ENCODE measurements around the gene TIMM29. TPM values are rescaled to one million over a fixed set of nuclear protein-coding genes. Genes with fewer than 3 reads are reported as not detected.

The TIMM29 gene
- total RNA-seq, 2 donors from 2014 or later = 34.9 to 47.9 TPM

GRCh38 chr19:10964903-10965302 lies 36.3 kb downstream of the TIMM29 start:
- Histone ChIP-seq H3K27me3 (replicated peaks; ENCODE audit: insufficient read depth) (no peaks in the 10 kb centered on the region), H3K4me3 (no peak overlapping the region), H3K27ac (no peak overlapping the region), H3K4me1 (replicated peaks) (peaks cover 4% of the 10 kb centered on the region), H3K9me3 (no peaks in the 10 kb centered on the region), H3K36me3 (no peaks in the 10 kb centered on the region)
- no peak for DNase-seq (ENCODE audit: low spot score)
- intact Hi-C loops (cut with DNase I) = no loop called here
- no peak for TF ChIP-seq CTCF (IDR thresholded peaks at IDR 0.05)
- TF ChIP-seq POLR2A (IDR thresholded peaks at IDR 0.05) = no peak
- TF ChIP-seq POLR2AphosphoS5 (IDR thresholded peaks at IDR 0.05) = no peak
- WGBS = 97% methylated on average over 4 of the region's 4 CpGs

GRCh38 chr19:10965398-10965797 lies 36.8 kb downstream of the TIMM29 start:
- DNase-seq (ENCODE audit: low spot score) = no peak
- 78% methylated on average over 6 of the region's 6 CpGs for WGBS
- H3K4me1 ChIP-seq (replicated peaks) = peaks cover 4% of the 10 kb centered on the region
- no peaks in the 10 kb centered on the region for H3K36me3 ChIP-seq
- no peak overlapping the region for H3K27ac ChIP-seq
- no peak overlapping the region for H3K4me3 ChIP-seq
- intact Hi-C loops (cut with DNase I) = no loop called here
- no peaks in the 10 kb centered on the region for H3K9me3 ChIP-seq
- TF ChIP-seq POLR2AphosphoS5 (IDR thresholded peaks at IDR 0.05) (no peak), CTCF (IDR thresholded peaks at IDR 0.05) (no peak), POLR2A (IDR thresholded peaks at IDR 0.05) (no peak)
- H3K27me3 ChIP-seq (replicated peaks; ENCODE audit: insufficient read depth) = no peaks in the 10 kb centered on the region

GRCh38 chr19:10966809-10967208 lies 38.2 kb downstream of the TIMM29 start:
- Histone ChIP-seq H3K9me3 (no peaks in the 10 kb centered on the region), H3K27ac (no peak overlapping the region), H3K4me3 (no peak overlapping the region), H3K4me1 (replicated peaks) (peaks cover 4% of the 10 kb centered on the region), H3K36me3 (no peaks in the 10 kb centered on the region), H3K27me3 (replicated peaks; ENCODE audit: insufficient read depth) (no peaks in the 10 kb centered on the region)
- intact Hi-C loops (cut with DNase I) = no loop called here
- no peak for TF ChIP-seq CTCF (IDR thresholded peaks at IDR 0.05)
- TF ChIP-seq POLR2AphosphoS5 (IDR thresholded peaks at IDR 0.05) = no peak
- TF ChIP-seq POLR2A (IDR thresholded peaks at IDR 0.05) = no peak
- DNase-seq (ENCODE audit: low spot score) = no peak
- 77% methylated on average over 8 of the region's 8 CpGs for WGBS

- H3K4me3 ChIP-seq = no peak overlapping the region
- H3K36me3 ChIP-seq = no peaks in the 10 kb centered on the region
- intact Hi-C loops (cut with DNase I) = no loop called here
- no peak overlapping the region for H3K27ac ChIP-seq
- TF ChIP-seq POLR2AphosphoS5 (IDR thresholded peaks at IDR 0.05) = no peak
- TF ChIP-seq POLR2A (IDR thresholded peaks at IDR 0.05) = no peak
- no peak for TF ChIP-seq CTCF (IDR thresholded peaks at IDR 0.05)
- 62% methylated on average over 10 of the region's 10 CpGs for WGBS
- no peak for DNase-seq (ENCODE audit: low spot score)
- H3K27me3 ChIP-seq (replicated peaks; ENCODE audit: insufficient read depth) = no peaks in the 10 kb centered on the region
- no peaks in the 10 kb centered on the region for H3K4me1 ChIP-seq (replicated peaks)
- no peaks in the 10 kb centered on the region for H3K9me3 ChIP-seq
Measured at GRCh38 chr19:10968527-10969135, 40.0 kb downstream of the TIMM29 start.

- no peaks in the 10 kb centered on the region for H3K9me3 ChIP-seq
- no peaks in the 10 kb centered on the region for H3K27me3 ChIP-seq (replicated peaks; ENCODE audit: insufficient read depth)
- intact Hi-C loops (cut with DNase I) = no loop called here
- WGBS = 92% methylated on average over 8 of the region's 8 CpGs
- no peaks in the 10 kb centered on the region for H3K4me1 ChIP-seq (replicated peaks)
- no peak for DNase-seq (ENCODE audit: low spot score)
- H3K4me3 ChIP-seq = no peak overlapping the region
- H3K36me3 ChIP-seq = no peaks in the 10 kb centered on the region
- H3K27ac ChIP-seq = no peak overlapping the region
- TF ChIP-seq CTCF (IDR thresholded peaks at IDR 0.05) (no peak), POLR2A (IDR thresholded peaks at IDR 0.05) (no peak), POLR2AphosphoS5 (IDR thresholded peaks at IDR 0.05) (no peak)
Measured at GRCh38 chr19:10971107-10971726, 42.6 kb downstream of the TIMM29 start.

Measured in prostate gland (tissue), 2 donors.